Osteoblast (primary cell): Measurements from ENCODE around the gene RNASE12. TPM values are rescaled to one million over a fixed set of nuclear protein-coding genes. Genes with fewer than 3 reads are reported as not detected.
"Not testable (repeated sequence)": the region's sequence is repeated elsewhere in the genome, so short reads cannot be mapped to it uniquely, and the experiment has no call there.

Experiments used
- DNase-seq: peaks from one replicate; pipeline ENCODE4 v3.0.0; 2011; ENCODE audit warnings: low spot score, mixed read lengths; ENCODE audit not compliant: insufficient read length; ENCODE audit errors: missing footprints
- H2AFZ ChIP-seq: 2 replicates; pipeline ENCODE4 v1.6.0; 2011; ENCODE audit warnings: mild to moderate bottlenecking, low read length
- H3K27ac ChIP-seq: 2 replicates; pipeline ENCODE4 v1.5.1; 2011; ENCODE audit warnings: mild to moderate bottlenecking, low read depth, low read length, moderate library complexity
- H3K27me3 ChIP-seq: 2 replicates; pipeline ENCODE4 v1.6.0; 2012; ENCODE audit warnings: mild to moderate bottlenecking, control low read depth, inconsistent platforms, low read length, moderate library complexity; ENCODE audit not compliant: insufficient read depth
- H3K36me3 ChIP-seq: 2 replicates; pipeline ENCODE4 v1.5.1; 2011; ENCODE audit warnings: mild to moderate bottlenecking, low read length, control low read depth, moderate library complexity; ENCODE audit not compliant: insufficient read depth
- H3K4me1 ChIP-seq: 2 replicates; pipeline ENCODE4 v1.5.1; 2011; ENCODE audit warnings: mild to moderate bottlenecking, low read length, control low read depth, moderate library complexity; ENCODE audit not compliant: insufficient read depth
- H3K4me2 ChIP-seq: 2 replicates; pipeline ENCODE4 v1.6.0; 2011; ENCODE audit warnings: mild to moderate bottlenecking, low read length; ENCODE audit not compliant: insufficient read depth
- H3K4me3 ChIP-seq: fragments of 200-600 bp; sonication (generic); 3 replicates; pipeline ENCODE4 v1.5.1; 2012; ENCODE audit warnings: mild to moderate bottlenecking, low read length, inconsistent platforms; ENCODE audit not compliant: insufficient read depth
- H3K79me2 ChIP-seq: 2 replicates; pipeline ENCODE4 v1.6.0; 2012; ENCODE audit warnings: mild to moderate bottlenecking, low read length, control low read depth, inconsistent platforms; ENCODE audit not compliant: insufficient read depth
- H3K9me3 ChIP-seq: 2 replicates; pipeline ENCODE4 v1.5.1; 2011; ENCODE audit warnings: low read depth, low read length, control low read depth
- H4K20me1 ChIP-seq: 2 replicates; pipeline ENCODE4 v1.6.0; 2012; ENCODE audit warnings: mild to moderate bottlenecking, low read length, control low read depth; ENCODE audit not compliant: insufficient read depth
- total RNA-seq: library from RNA; depleted of rRNA; stranded (reverse); fragments of >200 nt; gene quantifications from 2 replicates; pipeline ENCODE4 v1.2.3, GENCODE V29; 2012
- TF ChIP-seq, protein P1 (sequence below): IDR thresholded peaks from 2 replicates; pipeline ENCODE4 v1.5.1; 2011; ENCODE audit warnings: mild to moderate bottlenecking, low read depth, low read length, moderate library complexity; ENCODE audit errors: extremely low read depth

The RNASE12 gene
- total RNA-seq, 1 donor: not detected

- no peak overlapping the region for H3K4me2 ChIP-seq
- TF ChIP-seq, protein P1, sequence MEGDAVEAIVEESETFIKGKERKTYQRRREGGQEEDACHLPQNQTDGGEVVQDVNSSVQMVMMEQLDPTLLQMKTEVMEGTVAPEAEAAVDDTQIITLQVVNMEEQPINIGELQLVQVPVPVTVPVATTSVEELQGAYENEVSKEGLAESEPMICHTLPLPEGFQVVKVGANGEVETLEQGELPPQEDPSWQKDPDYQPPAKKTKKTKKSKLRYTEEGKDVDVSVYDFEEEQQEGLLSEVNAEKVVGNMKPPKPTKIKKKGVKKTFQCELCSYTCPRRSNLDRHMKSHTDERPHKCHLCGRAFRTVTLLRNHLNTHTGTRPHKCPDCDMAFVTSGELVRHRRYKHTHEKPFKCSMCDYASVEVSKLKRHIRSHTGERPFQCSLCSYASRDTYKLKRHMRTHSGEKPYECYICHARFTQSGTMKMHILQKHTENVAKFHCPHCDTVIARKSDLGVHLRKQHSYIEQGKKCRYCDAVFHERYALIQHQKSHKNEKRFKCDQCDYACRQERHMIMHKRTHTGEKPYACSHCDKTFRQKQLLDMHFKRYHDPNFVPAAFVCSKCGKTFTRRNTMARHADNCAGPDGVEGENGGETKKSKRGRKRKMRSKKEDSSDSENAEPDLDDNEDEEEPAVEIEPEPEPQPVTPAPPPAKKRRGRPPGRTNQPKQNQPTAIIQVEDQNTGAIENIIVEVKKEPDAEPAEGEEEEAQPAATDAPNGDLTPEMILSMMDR: no peak
- H3K79me2 ChIP-seq: no peaks in the 10 kb centered on the region
- H3K27ac ChIP-seq: no peak overlapping the region
- no peaks in the 10 kb centered on the region for H3K36me3 ChIP-seq
- H3K9me3 ChIP-seq: peaks cover 2% of the 10 kb centered on the region
- H3K4me3 ChIP-seq: no peak overlapping the region
- no peaks in the 10 kb centered on the region for H3K4me1 ChIP-seq
- no peak for DNase-seq
- no peaks in the 10 kb centered on the region for H4K20me1 ChIP-seq
- no peak overlapping the region for H2AFZ ChIP-seq
- H3K27me3 ChIP-seq: peaks cover 1% of the 10 kb centered on the region
These were observed 22.8 kb downstream of the RNASE12 start for GRCh38 chr14:20568393-20568792.

DNA sequence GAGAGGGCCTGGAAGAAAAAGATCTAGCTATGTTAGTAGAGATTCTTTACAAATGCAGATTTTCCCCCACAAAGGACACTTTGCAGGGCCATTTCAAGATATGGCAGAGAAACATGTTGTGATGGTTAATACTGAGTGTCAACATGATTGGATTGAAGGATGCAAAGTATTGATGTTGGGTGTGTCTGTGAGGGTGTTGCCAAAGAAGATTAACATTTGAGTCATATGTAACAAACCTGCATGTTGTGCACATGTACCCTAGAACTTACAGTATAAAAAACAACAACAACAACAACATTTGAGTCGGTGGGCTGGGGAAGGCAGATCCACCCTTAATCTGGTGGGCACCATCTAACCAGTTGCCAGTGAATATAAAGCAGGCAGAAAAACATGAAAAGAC is 24.0 kb downstream of the RNASE12 start:
- not testable (repeated sequence) for H3K4me1 ChIP-seq, H2AFZ ChIP-seq

DNA sequence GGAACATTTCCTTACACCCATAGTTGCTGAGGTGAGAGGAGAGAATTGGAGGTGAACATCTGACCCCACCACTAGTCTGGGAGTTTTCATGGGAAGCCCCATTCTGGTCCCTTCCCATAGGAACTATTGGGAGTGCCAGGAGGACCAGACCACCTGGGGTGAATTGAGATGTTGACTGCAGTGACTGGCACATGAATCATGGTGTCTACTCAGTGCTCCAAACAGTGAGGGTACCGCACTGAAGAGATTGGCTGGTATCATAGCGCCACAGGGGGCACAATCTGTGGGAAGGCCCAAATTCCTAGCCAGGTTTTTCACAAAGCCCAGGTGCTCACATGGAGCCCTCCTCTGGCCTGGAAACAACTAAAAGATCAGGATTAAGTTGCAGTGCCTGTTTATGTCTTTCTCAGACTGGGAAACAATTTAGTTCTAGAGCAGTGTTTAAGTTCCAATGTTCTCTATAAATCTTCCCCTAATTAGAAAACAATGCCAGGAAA is 26.6 kb downstream of the RNASE12 start:
- no peak overlapping the region for H3K4me3 ChIP-seq

More for the DNA sequence above, 24.0 kb downstream of the RNASE12 start:
- H4K20me1 ChIP-seq, H3K9me3 ChIP-seq, H3K36me3 ChIP-seq, H3K4me3 ChIP-seq, H3K4me2 ChIP-seq, H3K27me3 ChIP-seq, H3K79me2 ChIP-seq, H3K27ac ChIP-seq, DNase-seq: not testable (repeated sequence)

GRCh38 chr14:20563971-20564370 is 27.2 kb downstream of the RNASE12 start:
- no peak for DNase-seq
- H2AFZ ChIP-seq: no peak overlapping the region
- H3K4me1 ChIP-seq: no peaks in the 10 kb centered on the region
- no peak overlapping the region for H3K27ac ChIP-seq
- TF ChIP-seq, protein P1: no peak
- no peak overlapping the region for H3K4me2 ChIP-seq
- no peaks in the 10 kb centered on the region for H3K9me3 ChIP-seq
- peaks cover 7% of the 10 kb centered on the region for H3K27me3 ChIP-seq
- no peaks in the 10 kb centered on the region for H4K20me1 ChIP-seq
- H3K4me3 ChIP-seq: no peak overlapping the region
- H3K79me2 ChIP-seq: no peaks in the 10 kb centered on the region
- no peaks in the 10 kb centered on the region for H3K36me3 ChIP-seq

More for the DNA sequence above, 26.6 kb downstream of the RNASE12 start:
- no peak for DNase-seq
- H3K36me3 ChIP-seq: no peaks in the 10 kb centered on the region
- no peaks in the 10 kb centered on the region for H4K20me1 ChIP-seq
- H3K27ac ChIP-seq: no peak overlapping the region
- no peak overlapping the region for H3K4me2 ChIP-seq
- peaks cover 7% of the 10 kb centered on the region for H3K27me3 ChIP-seq
- TF ChIP-seq, protein P1: no peak
- peaks cover 2% of the 10 kb centered on the region for H3K9me3 ChIP-seq
- H3K4me1 ChIP-seq: no peaks in the 10 kb centered on the region
- H2AFZ ChIP-seq: no peak overlapping the region
- no peaks in the 10 kb centered on the region for H3K79me2 ChIP-seq
